Neural progenitor cell (in vitro differentiated cells): ENCODE data around the gene VEZT.

Experiments
- CTCF ChIP-seq: fragments of 200-600 bp; sonication (generic); IDR thresholded peaks from 2 replicates; pipeline ENCODE4 v1.5.1; 2017; ENCODE audit warnings: antibody characterized with exemption, mild to moderate bottlenecking
- EZH2 ChIP-seq: fragments of 200-600 bp; sonication (generic); IDR thresholded peaks from 2 replicates; pipeline ENCODE4 v1.6.1; 2017; ENCODE audit warnings: antibody characterized with exemption, mild to moderate bottlenecking, moderate library complexity

GRCh38 chr12:95322326-95322725, 104.7 kb downstream of the VEZT start:
- TF ChIP-seq CTCF = no peak
- no peak for TF ChIP-seq EZH2
